HepG2 (cell line): ENCODE data around the gene ZNF468. TPM values are rescaled to one million over a fixed set of nuclear protein-coding genes. Genes with fewer than 3 reads are reported as not detected.
A peak's percentile ranks its signal among the peaks of the same experiment; 100 is the strongest.

Source experiments
- FOSL2 ChIP-seq: sonication (generic); formaldehyde crosslinking; IDR thresholded peaks from 2 replicates; pipeline ENCODE4 v1.4.0; 2020; ENCODE audit warnings: missing genetic modification reagents
- KDM2A ChIP-seq: sonication (generic); formaldehyde crosslinking; IDR thresholded peaks from 2 replicates; pipeline ENCODE4 v1.4.0; 2020; ENCODE audit warnings: low read depth, missing genetic modification reagents, borderline replicate concordance
- PHF5A ChIP-seq: IDR thresholded peaks from one replicate; pipeline ENCODE4 v1.6.1; 2018; ENCODE audit warnings: low read depth, missing genetic modification reagents; ENCODE audit not compliant: unreplicated experiment
- SP4 ChIP-seq: sonication (generic); formaldehyde crosslinking; IDR thresholded peaks from 2 replicates; pipeline ENCODE4 v1.8.1; 2023; ENCODE audit warnings: mild to moderate bottlenecking, missing genetic modification reagents
- TAF1 ChIP-seq: sonication (generic); formaldehyde crosslinking; IDR thresholded peaks from 2 replicates; pipeline ENCODE4 v1.4.0; 2020; ENCODE audit warnings: missing genetic modification reagents
- ZFX ChIP-seq: sonication (generic); formaldehyde crosslinking; IDR thresholded peaks from 2 replicates; pipeline ENCODE4 v1.4.0; 2020; ENCODE audit warnings: mild to moderate bottlenecking, low read depth, missing genetic modification reagents, moderate library complexity
- ZNF607 ChIP-seq: sonication (generic); formaldehyde crosslinking; IDR thresholded peaks from 2 replicates; pipeline ENCODE4 v1.5.1; 2020; ENCODE audit warnings: missing genetic modification reagents, mild to moderate bottlenecking, borderline replicate concordance
- polyA plus RNA-seq, 8 experiments: library from polyadenylated mRNA; depleted of rRNA in 3 of 8; stranded (reverse) in 7 of 8; unstranded in 1 of 8; fragments of >200 nt; fragmentation: Illumina TruSeq in 4 of 8; extraction: Trizol in 4 of 8; gene quantifications; 2 replicates each; pipeline versions ENCODE4 v1.2.1 to v1.2.3, GENCODE V29; 2011 to 2016; ENCODE audit warnings: low read depth in 4 of 8, missing spikeins in 1 of 8, mixed read lengths in 1 of 8; ENCODE audit not compliant: insufficient read depth in 1 of 8
- total RNA-seq, 5 experiments: library from RNA; depleted of rRNA; stranded (reverse); fragments of >200 nt; fragmentation: Illumina TruSeq; extraction: Trizol; gene quantifications; 2 replicates each; pipeline ENCODE4 v1.2.3, GENCODE V29; 2016; ENCODE audit warnings: low read depth in 1 of 5
- TF ChIP-seq, protein P1 (sequence below): IDR thresholded peaks from 2 replicates; pipeline ENCODE4 v1.6.1; 2016; ENCODE audit warnings: low read depth
- TF ChIP-seq, protein P2 (sequence below): IDR thresholded peaks from 2 replicates; pipeline ENCODE4 v1.6.1; 2016; ENCODE audit warnings: missing compliant biosample characterization, missing genetic modification reagents, borderline replicate concordance

Gene ZNF468
- total and polyA plus RNA-seq, 2 of the 13 experiments (the other 11 are each of a cell fraction or from before 2014, with no cell fraction given) = 8.0 to 19.7 TPM

DNA sequence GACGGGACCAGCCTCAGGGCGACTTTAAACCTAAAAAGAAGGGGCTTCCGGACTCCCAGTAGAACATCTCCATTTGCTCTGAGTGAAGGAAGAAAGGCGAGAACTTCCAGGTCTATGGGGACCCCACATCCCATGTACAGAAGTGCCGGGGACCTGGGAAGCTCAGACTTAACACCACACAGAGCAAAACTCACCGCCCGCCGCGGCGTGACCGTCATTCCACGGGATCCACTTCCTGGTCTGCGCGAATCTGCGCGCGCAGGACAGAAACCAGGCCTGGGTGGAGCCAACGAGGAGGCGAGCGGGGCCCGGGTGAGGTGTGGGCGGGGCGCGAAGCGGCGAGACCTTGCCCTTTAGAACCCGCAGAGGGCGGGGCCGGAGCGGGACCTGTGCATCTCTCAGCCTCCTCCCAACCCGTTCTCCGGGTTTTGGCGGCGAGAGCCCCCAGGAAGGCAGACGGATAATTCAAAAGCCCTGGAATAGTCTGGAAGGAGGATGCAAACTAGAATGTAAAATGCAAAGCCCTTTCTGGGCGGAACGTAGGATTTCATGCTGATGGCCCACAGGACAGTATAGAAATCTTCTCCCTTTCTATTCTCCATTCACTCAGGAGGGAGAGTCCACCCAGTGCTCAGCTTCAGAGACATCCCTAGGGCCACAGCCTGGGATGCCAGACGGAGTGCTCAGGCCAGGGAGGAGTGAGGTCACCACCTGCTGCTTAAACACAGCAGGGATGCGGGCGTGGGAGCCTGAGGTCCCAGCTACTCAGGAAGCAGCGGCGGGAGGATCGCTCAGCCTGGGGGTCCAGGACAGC lies at the start of gene ZNF468 (continued):
- TF ChIP-seq TAF1 (CRISPR knock-in tag) (peak; percentile 54; the same call in 1 of the 2 replicates), ZFX (CRISPR knock-in tag) (0 out of 2 replicates have a peak, but pooled peaks have one; percentile 34), KDM2A (CRISPR knock-in tag) (peak; percentile 79; the same call in 1 of the 2 replicates), SP4 (CRISPR knock-in tag) (peak; percentile 71), ZNF607 (0 out of 2 replicates have a peak, but pooled peaks have one; percentile 52), PHF5A (peak; percentile 37), FOSL2 (CRISPR knock-in tag) (0 out of 2 replicates have a peak, but pooled peaks have one; percentile 14)
- TF ChIP-seq, protein P1, sequence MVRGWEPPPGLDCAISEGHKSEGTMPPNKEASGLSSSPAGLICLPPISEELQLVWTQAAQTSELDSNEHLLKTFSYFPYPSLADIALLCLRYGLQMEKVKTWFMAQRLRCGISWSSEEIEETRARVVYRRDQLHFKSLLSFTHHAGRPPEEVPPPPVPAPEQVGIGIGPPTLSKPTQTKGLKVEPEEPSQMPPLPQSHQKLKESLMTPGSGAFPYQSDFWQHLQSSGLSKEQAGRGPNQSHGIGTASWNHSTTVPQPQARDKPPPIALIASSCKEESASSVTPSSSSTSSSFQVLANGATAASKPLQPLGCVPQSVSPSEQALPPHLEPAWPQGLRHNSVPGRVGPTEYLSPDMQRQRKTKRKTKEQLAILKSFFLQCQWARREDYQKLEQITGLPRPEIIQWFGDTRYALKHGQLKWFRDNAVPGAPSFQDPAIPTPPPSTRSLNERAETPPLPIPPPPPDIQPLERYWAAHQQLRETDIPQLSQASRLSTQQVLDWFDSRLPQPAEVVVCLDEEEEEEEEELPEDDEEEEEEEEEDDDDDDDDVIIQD = peak; percentile 65; the same call in 1 of the 2 replicates
- TF ChIP-seq, protein P2, sequence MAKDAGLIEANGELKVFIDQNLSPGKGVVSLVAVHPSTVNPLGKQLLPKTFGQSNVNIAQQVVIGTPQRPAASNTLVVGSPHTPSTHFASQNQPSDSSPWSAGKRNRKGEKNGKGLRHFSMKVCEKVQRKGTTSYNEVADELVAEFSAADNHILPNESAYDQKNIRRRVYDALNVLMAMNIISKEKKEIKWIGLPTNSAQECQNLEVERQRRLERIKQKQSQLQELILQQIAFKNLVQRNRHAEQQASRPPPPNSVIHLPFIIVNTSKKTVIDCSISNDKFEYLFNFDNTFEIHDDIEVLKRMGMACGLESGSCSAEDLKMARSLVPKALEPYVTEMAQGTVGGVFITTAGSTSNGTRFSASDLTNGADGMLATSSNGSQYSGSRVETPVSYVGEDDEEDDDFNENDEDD = peak; percentile 45; the same call in 1 of the 2 replicates
